ENCODE data around the gene JAZF1.

The JAZF1 gene

DNA sequence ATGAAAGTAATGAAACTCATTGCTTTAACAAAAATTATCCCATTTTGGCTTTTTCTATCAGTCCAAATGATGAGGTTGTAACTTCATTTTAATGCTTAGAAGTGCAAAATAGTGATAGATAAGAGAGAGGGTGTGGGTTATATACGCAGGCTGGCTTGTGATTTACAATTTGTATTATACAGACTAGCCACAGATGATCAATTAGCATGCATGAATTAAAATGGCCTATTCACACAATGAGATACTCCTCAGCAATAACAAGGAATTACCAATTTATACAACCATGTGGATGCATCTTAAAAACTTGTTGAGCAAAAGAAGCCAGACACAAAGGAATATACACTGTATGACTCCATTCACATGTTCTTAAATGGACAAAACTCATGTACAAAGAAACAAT lies 45.4 kb upstream of the JAZF1 start:
- Histone ChIP-seq H4K20me1 (ENCODE audit: insufficient read depth, low read length) (no peaks in the 10 kb centered on the region), H3K4me1 (ENCODE audit: low read length) (no peaks in the 10 kb centered on the region), H3K4me2 (ENCODE audit: low read depth, low read length) (no peak overlapping the region), H2AFZ (ENCODE audit: low read length) (no peak overlapping the region), H3K9me2 (replicated peaks; ENCODE audit: insufficient read depth, low read length) (no peaks in the 10 kb centered on the region), H3K4me3 (ENCODE audit: low read length) (no peak overlapping the region), H3K27ac (ENCODE audit: low read length) (no peak overlapping the region), H3K9ac (ENCODE audit: low read length) (no peak overlapping the region), H3K27me3 (replicated peaks; ENCODE audit: insufficient read depth, low read length) (no peaks in the 10 kb centered on the region), H3F3A (ENCODE audit: insufficient read depth, low read length) (no peaks in the 10 kb centered on the region), H3K9me3 (replicated peaks; ENCODE audit: insufficient read depth, low read length) (no peaks in the 10 kb centered on the region), H3K36me3 (replicated peaks; ENCODE audit: insufficient read depth, low read length) (no peaks in the 10 kb centered on the region), H3K79me2 (ENCODE audit: low read length) (no peaks in the 10 kb centered on the region)
- TF ChIP-seq EZH2phosphoT487 (IDR thresholded peaks at IDR 0.05; ENCODE audit: low read length) = no peak
- TF ChIP-seq CTCF (IDR thresholded peaks at IDR 0.05; ENCODE audit: low read length) = no peak
- TF ChIP-seq EZH2 (optimal IDR thresholded peaks at IDR 0.05; ENCODE audit: low read depth, low read length) = no peak
- DNase-seq = no peak

- no peaks in the 10 kb centered on the region for H4K20me1 ChIP-seq (ENCODE audit: insufficient read depth, low read length)
- TF ChIP-seq EZH2phosphoT487 (IDR thresholded peaks at IDR 0.05; ENCODE audit: low read length) = no peak
- no peak for TF ChIP-seq CTCF (IDR thresholded peaks at IDR 0.05; ENCODE audit: low read length)
- H3K9me3 ChIP-seq (replicated peaks; ENCODE audit: insufficient read depth, low read length) = no peaks in the 10 kb centered on the region
- no peak overlapping the region for H3K27ac ChIP-seq (ENCODE audit: low read length)
- no peaks in the 10 kb centered on the region for H3K36me3 ChIP-seq (replicated peaks; ENCODE audit: insufficient read depth, low read length)
- H3K4me1 ChIP-seq (ENCODE audit: low read length) = no peaks in the 10 kb centered on the region
- no peak overlapping the region for H3K4me2 ChIP-seq (ENCODE audit: low read depth, low read length)
- H3K4me3 ChIP-seq (ENCODE audit: low read length) = no peak overlapping the region
- H3K9ac ChIP-seq (ENCODE audit: low read length) = no peak overlapping the region
- no peak overlapping the region for H2AFZ ChIP-seq (ENCODE audit: low read length)
- no peaks in the 10 kb centered on the region for H3K27me3 ChIP-seq (replicated peaks; ENCODE audit: insufficient read depth, low read length)
- H3K9me2 ChIP-seq (replicated peaks; ENCODE audit: insufficient read depth, low read length) = no peaks in the 10 kb centered on the region
- H3F3A ChIP-seq (ENCODE audit: insufficient read depth, low read length) = no peaks in the 10 kb centered on the region
- no peak for DNase-seq
- H3K79me2 ChIP-seq (ENCODE audit: low read length) = no peaks in the 10 kb centered on the region
Measured at GRCh38 chr7:28225576-28225975, 45.0 kb upstream of the JAZF1 start.

GRCh38 chr7:28224675-28225074 lies 44.1 kb upstream of the JAZF1 start:
- no peak overlapping the region for H3K4me3 ChIP-seq (ENCODE audit: low read length)
- H2AFZ ChIP-seq (ENCODE audit: low read length) = no peak overlapping the region
- DNase-seq = no peak
- no peaks in the 10 kb centered on the region for H3K79me2 ChIP-seq (ENCODE audit: low read length)
- no peaks in the 10 kb centered on the region for H3K27me3 ChIP-seq (replicated peaks; ENCODE audit: insufficient read depth, low read length)
- H3K9me2 ChIP-seq (replicated peaks; ENCODE audit: insufficient read depth, low read length) = no peaks in the 10 kb centered on the region
- TF ChIP-seq EZH2 (optimal IDR thresholded peaks at IDR 0.05; ENCODE audit: low read depth, low read length) (no peak), CTCF (IDR thresholded peaks at IDR 0.05; ENCODE audit: low read length) (no peak), EZH2phosphoT487 (IDR thresholded peaks at IDR 0.05; ENCODE audit: low read length) (no peak)
- no peaks in the 10 kb centered on the region for H3K9me3 ChIP-seq (replicated peaks; ENCODE audit: insufficient read depth, low read length)
- no peak overlapping the region for H3K27ac ChIP-seq (ENCODE audit: low read length)
- H3K4me1 ChIP-seq (ENCODE audit: low read length) = no peaks in the 10 kb centered on the region
- H3K36me3 ChIP-seq (replicated peaks; ENCODE audit: insufficient read depth, low read length) = no peaks in the 10 kb centered on the region
- no peaks in the 10 kb centered on the region for H4K20me1 ChIP-seq (ENCODE audit: insufficient read depth, low read length)
- H3K4me2 ChIP-seq (ENCODE audit: low read depth, low read length) = no peak overlapping the region
- H3K9ac ChIP-seq (ENCODE audit: low read length) = no peak overlapping the region
- H3F3A ChIP-seq (ENCODE audit: insufficient read depth, low read length) = no peaks in the 10 kb centered on the region

All from MM.1S (cell line).